Measurements from ENCODE around the gene TRUB2.
"Not testable (repeated sequence)": the region's sequence is repeated elsewhere in the genome, so short reads cannot be mapped to it uniquely, and the experiment has no call there.

Gene TRUB2

DNA sequence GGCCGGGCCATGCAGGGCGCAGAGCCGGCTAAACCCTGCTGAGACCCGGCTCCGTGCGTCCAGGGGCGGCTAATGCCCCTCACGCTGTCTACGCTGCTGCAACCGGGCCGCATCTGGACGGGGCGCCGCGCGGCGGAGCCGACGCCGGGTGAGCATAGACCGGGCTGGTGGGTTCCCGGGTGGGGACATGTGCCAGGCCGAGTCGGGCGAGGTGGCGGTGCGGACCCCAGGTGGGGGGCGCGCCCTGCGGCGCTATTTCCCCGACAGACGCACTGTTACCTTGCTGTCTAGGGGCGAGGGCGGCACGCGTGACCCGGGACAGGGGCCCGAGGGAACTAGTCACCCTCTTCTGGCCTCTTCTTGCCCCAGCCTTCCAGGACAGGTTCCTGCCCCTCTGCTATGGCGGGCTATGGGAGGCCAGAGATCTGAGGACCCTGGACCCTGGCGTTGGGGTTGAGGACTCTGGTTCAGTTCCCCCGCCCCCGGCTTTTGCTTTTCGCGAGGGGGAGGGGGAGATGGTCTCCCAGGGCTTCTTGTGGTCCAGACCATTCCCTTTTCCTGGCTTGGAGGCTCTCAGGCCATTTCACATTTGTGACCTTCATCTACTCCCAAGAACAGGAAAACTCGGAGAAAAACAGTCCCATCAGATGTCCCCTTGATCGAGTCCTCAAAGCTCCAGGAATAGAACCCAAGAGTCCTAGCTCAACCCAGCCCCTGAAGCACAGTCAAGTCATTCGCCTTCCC is 18.6 kb upstream of the TRUB2 start:
- no peak for DNase-seq (ENCODE audit: low read depth in 2 of 2)

DNA sequence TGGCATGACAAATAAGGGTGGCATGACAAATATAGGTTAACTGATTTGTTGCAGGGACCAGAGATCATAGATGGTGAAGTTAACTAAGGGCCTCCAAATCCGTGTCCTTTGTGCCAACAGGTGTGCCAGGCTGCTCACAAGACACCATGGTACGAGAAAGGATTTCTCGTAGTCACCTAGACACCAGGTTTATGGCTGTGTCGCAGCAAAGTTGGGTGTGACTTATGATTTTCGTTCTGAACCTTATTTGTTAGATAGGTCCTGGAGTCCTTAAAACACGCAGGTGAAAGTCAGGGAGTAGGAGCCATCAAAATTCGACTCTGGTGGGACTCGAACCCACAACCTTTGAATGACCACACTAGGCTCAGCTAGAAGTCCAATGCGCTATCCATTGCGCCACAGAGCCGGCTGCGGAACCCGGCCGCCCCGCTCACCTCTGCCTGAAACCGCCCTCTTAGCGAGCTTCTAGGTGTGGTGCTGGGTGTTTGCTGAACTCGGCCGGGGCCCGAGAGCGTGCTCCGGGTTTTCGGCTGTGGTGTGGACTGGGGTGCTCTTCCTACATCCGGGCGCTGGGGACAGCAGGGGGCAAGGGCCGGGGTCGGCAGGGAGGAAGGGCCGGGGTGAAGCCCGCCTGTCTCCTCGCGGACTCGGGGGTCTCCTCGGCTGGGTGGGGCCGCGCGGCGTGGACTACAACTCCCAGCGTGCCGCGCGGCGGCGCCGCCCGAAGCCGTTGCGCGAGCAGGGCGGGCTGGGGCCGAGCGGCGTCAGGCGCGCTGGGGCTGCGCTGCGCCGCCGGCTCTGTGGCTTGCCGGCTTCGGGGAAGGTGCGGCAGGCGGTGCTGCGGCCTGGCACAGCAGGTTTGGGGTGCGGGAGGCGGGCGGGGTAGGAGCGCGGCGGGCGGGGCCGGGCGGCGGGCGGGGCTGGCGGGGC is 17.8 kb upstream of the TRUB2 start, which contains the start of gene SLC27A4:
SLC27A4 (plus strand) TSS at position 767 of the 930 bp plus-strand sequence. CDS start 2,606 bp downstream, outside the sequence.
- DNase-seq (ENCODE audit: low read depth in 2 of 2) = peak; percentile 72 to 73

DNA sequence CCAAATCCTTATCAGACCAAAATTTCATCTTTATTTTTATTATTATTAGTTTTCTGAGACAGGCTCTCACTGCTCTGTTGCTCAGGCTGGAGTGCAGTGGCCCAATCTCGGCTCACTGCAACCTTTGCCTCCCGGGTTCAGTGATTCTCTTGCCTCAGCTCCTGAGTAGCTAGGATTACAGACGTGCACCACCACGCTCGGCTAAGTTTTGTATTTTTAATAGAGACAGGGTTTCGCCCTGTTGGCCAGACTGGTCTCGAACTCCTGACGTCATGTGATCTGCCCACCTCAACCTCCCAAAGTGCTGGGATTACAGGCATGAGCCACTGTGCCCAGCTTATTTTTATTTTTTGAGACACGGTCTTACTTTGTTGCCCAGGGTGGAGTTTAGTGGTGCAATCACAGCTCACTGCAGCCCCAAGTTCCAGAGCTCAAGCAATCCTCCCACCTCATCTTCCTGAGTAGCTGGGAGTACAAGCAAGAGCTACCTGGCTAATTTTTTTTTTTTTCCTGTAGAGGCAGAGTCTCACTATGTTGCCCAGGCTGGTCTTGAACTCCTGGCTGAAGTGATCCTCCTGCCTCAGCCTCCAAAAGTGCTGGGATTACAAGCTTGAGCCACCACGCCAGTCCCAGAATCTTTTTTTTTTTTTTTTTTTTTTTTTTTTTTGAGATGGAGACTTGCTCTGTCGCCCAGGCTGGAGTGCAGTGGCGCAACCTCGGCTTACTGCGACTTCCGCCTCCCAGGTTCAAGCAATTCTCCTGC is 16.8 kb upstream of the TRUB2 start:
- not testable (repeated sequence) for DNase-seq (ENCODE audit: low read depth in 2 of 2)

DNA sequence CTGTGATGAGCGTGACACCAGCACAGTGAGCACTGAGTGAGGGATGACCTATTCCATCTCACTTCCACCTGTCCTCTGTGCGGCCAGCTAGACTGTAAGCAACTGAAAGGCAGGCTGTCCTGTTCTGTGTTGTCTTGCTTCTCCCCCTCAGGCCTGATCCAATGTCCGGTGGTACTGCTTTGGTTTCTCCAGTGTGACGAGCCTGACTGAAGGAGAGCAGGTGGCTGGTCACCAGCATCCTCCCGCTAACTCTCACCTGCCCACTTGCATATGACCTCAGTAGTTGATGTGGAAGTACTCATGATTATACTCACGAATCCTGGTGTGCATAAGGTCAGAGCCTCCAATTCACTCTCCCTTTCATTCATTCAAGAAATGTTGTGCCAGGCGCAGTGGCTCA is 15.7 kb upstream of the TRUB2 start:
- no peak for DNase-seq (ENCODE audit: low read depth in 2 of 2)

DNA sequence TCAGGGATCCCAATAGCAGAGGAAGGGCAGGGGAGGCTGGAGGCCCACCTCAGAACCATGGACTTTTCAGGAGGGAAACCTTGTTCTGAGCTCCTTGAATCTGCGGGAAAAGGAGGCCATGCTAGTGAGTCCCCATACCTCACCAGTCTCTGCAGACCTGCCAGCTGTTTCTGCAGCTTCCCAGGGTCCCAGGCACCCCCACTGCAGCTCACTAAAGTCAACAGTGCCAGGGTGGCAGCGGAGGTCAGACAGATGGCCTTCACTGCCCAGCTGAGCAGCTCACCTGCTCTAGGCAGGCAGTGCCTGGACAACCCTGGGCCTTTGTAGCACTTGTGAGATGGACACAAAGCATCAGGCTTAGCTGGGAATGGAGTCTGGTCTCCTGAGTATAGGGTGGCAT is 13.7 kb upstream of the TRUB2 start:
- DNase-seq (ENCODE audit: low read depth in 2 of 2) = no peak

DNA sequence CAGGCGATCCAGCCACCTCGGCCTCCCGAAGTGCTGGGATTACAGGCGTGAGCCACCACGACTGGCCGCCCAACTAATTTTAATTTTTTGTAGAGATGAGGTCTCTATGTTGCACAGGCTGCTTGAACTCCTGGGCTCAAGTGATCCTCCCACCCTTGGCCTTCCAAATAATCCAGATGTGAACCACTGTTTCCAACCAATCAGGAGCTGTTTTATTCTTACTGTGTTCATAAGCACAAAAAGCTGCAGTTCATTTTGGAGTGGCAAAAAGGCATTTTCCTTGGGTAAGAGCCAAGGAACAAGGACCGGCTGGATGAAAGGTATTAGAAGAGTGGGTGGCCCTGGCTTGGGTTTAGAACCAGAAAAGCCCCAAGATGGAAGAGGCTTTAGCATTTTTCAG is 12.9 kb upstream of the TRUB2 start:
- no peak for DNase-seq (ENCODE audit: low read depth in 2 of 2)

DNA sequence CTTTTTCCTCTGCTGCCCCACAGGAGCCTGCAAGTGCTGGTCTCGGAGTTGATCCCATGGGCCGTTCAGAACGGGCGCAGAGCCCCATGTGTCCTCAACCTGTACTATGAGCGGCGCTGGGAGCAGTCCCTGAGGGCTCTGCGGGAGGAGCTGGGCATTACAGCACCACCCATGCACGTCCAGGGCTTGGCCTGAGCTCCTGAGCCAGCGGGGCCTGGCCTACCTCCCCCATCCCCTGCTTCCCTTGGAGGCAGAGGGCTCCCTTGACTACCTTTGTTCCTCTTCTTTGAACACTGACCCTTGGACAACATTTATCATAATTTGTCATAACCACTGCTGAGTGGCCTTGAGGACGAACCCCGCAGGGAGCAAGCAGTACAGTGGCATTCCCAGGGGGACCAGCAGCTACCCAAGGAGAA is 11.2 kb upstream of the TRUB2 start:
- no peak for DNase-seq (ENCODE audit: low read depth in 2 of 2)

DNA sequence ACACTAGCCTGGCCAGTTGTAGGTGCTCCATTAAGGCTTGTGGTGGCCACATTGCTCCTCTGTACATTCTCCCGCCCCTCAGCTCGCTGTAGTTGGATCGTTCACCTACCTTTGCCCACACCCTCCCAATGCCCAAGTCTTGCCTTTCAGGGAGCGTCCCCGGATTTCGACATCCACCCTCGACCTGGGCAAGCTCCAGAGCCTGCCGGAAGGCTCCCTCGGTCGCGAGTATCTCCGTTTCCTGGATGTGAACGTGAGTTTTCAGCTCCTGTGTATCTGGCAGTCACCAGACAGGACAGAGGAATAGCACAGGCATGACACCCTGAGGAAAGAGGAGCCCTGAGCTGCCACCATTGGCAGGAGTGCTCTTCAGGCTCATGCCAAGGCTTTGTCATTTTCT is 3.4 kb upstream of the TRUB2 start:
- no peak for DNase-seq (ENCODE audit: low read depth in 2 of 2)

DNA sequence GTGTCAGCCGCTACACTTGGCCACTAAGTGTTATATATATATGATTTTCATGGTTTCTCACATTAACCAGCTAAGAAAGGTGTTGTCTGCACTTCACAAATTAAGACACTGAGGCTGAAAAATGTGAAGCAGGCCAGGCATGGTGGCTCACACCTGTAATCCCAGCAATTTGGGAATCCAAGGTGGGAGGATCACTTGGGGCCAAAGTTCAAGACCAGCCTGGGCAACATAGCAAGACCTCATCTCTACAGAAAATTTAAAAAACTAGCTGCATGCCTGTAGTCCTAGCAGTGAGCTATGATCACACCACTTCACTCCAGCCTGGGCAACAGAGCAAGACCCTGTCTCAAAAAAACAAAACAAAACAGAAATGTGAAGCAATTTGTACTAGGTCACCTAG is 2.2 kb upstream of the TRUB2 start:
- no peak for DNase-seq (ENCODE audit: low read depth in 2 of 2)

DNA sequence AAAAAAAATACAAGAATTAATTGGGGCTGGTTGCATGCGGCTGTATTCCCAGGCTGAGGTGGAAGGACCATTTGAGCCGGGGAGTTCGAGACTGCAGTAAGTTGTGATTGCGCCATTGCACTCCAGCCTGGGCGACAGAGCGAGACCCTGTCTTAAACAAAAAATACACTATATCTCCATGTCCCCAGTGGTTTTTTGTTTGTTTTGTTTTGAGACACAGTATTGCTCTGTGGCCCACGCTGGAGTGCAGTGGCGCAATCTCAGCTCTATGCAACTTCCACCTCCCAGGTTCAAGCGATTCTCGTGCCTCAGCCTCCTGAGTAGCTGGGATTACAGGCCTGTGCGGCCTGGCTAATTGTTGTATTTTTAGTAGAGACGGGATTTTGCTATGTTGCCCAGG is 1.5 kb upstream of the TRUB2 start:
- DNase-seq (ENCODE audit: low read depth in 2 of 2) = no peak

DNA sequence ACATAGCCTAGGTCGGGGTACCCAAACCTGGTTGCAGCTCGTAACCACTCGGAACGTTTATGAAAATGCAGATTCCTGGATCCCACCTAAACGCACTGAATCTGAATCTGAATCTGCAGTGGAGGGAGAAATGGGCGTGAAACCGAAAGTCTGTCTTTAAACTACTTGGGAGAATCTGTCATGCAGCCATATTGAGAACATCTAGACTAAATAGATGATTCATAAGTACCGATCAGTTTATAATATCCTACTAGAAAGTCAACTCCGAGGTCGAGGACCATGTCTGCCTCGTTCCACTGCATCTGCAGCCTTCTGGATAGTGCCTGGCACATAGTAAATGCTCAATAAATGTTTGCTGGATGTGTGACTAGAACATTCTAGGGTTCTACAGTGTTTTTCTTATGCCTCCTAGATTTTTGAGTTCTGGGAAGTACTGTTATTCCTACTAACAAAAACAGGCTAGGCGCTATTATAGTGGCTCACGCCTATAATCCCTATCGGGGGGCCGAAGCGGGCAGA is 1.0 kb upstream of the TRUB2 start:
- DNase-seq (ENCODE audit: low read depth in 2 of 2) = no peak

DNA sequence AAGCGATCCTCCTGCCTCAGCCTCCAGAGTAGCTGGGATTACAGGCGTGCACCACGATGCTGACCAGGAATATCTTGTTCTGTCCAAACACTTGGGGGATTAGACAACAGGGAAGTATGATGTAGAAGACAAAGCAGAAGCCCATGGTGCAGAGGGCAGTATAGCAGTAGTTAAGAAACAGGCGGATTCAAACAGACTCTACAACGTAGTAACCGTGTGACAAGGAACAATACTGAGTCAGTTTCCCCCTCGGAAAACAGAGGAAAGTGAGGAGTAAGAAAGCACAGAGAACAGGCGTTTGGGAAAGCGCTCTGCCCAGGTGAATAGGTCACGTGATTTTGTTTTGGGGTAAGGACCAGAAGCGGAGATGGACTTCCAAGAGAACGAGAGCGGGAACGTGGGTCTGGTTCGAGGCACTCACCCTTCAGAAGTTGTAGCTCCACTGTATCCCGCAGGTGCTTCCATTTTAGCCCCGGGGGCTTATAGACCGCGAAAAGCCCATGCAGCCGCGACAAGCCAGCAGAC is 306 bp downstream of the TRUB2 start:
- DNase-seq (ENCODE audit: low read depth in 2 of 2) = no peak

DNA sequence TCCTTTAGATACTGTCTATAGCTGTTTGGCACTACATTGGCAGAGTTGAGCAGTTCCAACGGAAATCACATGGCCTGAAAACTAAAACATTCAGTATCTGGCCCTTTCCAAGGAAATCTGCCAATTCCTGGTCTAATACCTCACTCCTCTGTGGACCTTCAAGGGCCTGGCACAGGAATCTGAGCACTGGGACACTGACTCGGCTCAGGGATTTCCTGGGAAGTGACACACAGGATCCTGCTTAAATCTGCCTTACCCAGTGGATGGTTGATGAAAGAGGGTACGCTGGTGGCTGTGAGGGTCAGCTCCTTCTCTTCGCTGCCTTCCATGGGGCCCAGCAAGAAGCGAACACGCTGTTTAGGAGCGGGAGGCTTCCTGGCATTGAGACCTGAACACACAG is 904 bp downstream of the TRUB2 start:
- DNase-seq (ENCODE audit: low read depth in 2 of 2) = no peak

DNA sequence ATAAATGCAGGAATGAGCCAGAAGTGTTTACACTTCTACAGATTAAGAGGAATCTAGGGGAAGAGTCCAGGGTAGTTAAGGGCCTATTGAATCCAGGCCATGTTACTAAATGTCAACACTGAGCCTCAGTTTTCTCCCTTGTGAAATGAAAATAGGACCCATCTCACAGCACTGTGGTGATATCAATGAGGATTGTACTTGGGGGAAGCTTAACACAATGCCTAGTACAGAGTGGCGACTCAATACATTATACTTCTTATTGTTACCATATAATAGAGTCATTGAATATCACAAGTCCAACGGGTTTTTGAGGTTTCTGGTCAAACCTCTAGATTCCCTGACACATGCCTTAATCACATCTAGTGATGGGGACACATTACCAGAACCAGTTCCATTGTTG is 4.6 kb downstream of the TRUB2 start:
- DNase-seq (ENCODE audit: low read depth in 2 of 2) = no peak

DNA sequence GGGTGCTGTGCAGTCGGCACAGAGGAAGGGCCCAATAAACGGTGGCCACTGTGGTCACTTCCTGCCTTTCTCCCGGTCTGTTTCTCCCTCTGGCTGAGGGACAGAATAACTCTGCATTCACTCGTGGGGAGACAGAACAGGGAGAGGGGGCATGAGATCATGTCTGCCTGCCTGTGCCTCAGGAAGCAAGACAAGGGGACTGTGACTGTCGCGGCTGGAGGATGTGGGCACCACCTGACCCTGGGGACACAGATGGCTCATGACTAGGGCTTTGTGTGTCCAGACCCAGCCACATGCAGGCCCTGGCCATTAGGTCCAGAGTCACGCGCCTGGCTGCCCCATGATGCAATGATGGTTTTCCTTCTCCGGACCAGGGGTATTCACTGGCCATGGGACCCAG is 5.8 kb downstream of the TRUB2 start:
- DNase-seq (ENCODE audit: low read depth in 2 of 2) = no peak

DNA sequence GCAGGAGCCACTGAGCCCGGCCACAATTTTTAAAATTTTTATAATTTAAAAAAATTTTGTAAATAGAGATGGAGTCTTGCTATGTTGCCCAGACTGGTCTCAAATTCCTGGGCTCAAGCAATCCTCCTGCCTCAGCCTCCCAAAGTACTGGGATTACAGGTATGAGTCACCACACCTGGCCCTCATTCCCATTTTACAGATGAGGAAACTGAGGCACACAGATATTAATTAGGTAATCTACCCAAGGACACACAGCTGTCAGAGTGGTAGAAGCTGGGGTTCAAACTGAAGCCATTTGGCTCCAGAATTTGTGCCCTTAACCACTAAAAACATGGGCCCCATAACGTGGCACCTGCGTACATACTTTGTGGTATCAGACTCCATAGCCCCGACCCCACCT is 7.5 kb downstream of the TRUB2 start:
- DNase-seq (ENCODE audit: low read depth in 2 of 2) = no peak

DNA sequence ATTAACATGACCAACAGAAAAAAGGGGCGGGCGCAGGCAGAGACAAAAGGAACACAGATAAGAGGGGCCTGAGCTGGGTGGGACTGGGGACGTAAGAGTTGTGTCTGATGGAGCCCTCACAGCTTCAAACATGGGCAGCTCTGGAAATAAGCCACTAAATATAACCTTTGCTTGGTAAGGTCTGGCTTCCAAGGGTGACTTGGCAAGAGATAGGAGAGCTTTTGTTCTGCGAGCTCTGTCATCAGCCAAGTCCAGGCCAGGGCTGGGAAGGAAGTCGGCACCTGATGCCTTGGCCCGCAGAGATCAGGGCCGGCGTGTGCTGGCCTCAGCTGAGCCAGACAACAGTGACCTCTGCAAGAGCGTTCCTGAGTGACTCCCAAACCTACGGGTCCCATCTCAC is 11.8 kb downstream of the TRUB2 start:
- DNase-seq (ENCODE audit: low read depth in 2 of 2) = no peak

DNA sequence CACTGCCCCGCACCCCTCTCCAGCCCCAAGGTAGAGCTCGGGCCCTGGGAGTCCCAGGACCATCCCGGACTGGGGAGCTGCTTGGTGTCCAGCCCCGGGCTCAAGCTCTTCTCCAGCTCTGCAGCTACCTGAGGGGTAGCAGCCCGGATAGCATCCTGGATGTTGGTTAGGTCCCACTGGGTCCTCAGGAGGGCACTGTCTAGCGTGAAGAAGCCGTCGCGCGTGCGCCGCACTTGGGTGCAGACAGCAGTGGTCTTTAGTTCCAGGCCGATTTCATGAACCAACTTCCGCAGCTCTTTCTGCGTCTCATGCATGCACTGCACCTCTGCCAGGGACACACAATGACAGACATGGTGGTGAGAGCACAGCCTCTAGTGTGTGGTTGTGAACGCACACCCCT is 12.7 kb downstream of the TRUB2 start:
- no peak for DNase-seq (ENCODE audit: low read depth in 2 of 2)

DNA sequence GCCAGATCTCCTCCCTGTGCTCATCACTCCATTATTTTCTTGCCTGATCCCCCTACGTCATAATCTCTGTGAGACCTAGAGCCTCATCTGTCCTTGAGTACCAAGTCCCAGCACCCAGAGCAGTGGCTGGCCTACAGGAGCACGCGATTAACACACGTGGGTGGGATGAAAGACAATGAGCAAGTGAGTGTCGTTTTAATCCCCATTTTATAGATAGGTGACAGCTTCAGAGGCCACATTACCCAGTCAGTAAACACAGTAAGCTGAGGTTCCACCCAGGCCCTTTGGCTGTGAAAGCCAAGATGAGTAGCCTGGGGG is 17.3 kb downstream of the TRUB2 start:
- no peak for DNase-seq (ENCODE audit: low read depth in 2 of 2)

DNA sequence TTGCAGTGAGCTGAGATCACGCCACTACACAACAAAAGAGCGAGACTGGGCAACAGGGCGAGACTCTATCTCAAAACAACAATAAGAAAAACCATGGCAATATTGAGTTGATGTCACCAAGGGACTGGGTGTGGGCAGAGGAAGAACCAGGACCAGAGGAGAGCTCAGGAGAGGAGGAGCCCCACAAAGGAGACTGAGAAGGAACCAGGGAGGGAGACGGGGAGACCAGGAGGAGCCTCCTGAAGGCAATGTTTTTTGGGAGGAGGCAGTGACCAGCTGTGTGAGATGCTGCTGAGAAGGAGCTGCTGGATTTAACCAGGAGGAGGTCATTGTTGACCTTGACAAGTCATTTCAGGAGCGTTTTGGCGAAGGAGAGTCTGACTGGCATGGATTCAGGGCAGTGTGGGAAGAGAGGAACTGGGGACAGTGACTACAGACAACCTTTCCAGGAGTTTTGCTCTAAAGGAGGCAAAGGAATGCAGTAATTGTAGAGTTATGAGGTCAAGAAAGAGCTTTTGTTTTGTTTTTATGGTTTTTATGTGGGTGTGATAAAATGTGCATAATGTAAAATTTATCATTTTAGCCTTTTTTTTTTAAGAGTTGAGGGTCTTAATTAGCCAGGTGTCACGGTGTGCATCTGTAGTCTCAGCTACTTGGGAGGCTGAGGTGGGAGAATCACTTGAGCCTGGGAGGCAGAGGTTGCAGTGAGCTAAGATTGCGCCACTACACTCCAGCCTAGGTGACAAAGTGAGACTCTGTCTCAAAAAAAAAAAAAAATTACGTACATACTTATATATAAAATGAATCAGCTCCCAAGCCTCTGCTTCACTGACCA is 17.9 kb downstream of the TRUB2 start:
- DNase-seq (ENCODE audit: low read depth in 2 of 2) = no peak

Data from stimulated activated CD8-positive, alpha-beta memory T cell treated with anti-CD3 and anti-CD28 coated beads, Interleukin-15, amount 100 ng/mL, for 48 hours (primary cell).